IPS DF 4.7 (cell line): ENCODE data around the gene NUDT14.

Experiments
- DNase-seq: peaks from one replicate; pipeline ENCODE4 v3.0.0-alpha.2; 2013; ENCODE audit warnings: low spot score; ENCODE audit errors: extremely low read depth

The NUDT14 gene

DNA sequence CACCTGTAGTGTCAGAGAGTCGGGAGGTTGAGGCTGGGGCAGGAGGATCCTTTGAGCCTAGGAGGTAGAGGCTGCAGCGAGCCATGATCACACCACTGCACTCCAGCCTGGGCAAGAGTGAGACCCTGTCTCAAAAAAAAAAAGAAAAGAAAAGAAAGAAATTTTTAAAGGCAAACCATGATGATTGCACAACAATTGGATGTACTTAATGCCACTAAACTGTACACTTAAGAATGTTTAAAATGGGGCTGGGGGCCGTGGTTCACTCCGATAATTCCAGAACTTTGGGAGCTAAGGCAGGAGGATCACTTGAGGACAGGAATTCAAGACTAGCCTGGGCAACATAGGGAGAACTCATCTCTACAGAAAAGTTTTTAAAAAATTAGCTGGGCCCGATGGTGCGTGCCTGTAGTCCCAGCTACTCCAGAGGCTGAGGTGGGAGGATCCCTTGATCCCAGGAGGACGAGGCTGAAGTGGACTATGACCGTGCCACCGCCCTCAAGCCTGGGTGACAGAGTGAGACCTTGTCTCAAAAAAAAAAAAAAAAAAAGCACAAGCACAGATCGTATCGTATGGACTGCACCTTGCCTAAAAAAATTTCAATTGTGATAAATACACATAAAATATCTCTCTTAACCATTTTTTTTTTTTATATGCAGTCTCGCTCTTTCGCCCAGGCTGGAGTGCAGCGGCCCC lies 45.3 kb downstream of the NUDT14 start:
- no peak for DNase-seq

DNA sequence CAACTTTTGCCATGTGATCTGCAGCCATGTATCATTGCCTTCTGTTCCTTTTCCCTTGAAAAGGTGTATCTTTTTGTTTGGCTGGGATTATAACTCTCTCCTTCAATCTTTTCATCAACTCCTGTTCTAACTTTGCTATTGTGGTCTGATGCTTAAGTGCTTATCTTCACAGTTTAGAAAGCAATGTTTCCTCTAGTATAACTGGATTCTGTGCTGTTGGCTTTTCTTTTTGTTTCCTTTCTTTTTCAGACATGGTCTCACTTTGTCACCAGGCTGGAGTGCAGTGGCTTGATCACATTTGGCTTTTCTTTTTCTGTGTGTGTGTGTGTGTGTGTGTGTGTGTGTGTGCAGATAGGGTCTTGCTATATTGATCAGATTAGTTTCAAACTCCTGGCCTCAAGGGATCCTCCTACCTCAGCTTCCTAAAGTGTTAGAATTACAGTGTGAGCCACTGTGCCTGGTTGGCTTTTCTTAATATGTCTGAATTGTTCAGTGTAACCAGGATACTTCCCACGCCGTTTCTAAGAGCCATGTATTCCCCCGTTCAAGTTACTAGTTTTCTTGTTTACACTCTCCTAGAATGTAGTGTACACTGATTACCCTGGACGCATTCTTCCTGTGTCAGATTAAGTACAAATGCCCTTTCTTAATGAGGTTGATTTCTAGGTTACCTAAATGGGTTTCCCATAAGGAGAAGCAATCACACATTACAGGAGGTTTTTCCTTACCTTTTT lies 48.0 kb downstream of the NUDT14 start:
- DNase-seq, result no peak

DNA sequence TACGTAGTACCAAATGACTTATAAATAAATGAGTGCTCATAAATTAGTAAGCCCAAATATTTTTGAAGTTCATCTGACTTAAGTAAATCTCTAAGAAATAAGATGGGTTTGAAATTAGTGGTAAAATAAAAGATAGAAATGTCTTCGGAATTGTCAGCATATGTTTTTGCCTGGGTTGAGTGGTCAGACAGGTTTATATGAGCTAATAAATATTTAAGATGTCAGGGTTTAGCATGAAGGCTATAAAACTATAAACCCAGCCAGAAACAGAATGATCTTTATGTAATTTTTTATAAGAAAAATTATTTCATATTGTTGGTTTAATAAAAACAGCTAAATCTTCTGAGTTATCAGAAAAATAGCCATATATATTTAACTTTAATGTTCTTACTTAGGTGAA lies 49.9 kb downstream of the NUDT14 start:
- DNase-seq, result no peak

DNA sequence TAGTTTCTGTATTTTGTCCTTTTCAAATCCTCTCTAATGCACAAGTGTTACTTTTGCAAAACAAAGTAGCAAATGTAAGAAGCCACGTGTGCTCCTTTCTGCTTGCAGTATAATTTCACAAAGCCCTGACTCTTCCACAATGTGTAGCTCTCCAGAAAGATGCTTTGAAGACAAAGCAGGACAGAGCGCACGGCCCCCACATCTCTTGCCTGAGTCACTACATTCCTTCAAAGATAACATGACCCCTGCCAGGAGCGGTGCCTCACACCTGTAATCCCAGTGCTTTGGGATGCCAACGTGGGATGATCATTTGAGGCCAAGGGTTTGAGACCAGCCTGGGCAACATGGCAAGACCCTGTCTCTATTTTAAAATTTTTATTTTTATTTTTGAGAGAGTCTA lies 53.1 kb downstream of the NUDT14 start:
- DNase-seq, result no peak

DNA sequence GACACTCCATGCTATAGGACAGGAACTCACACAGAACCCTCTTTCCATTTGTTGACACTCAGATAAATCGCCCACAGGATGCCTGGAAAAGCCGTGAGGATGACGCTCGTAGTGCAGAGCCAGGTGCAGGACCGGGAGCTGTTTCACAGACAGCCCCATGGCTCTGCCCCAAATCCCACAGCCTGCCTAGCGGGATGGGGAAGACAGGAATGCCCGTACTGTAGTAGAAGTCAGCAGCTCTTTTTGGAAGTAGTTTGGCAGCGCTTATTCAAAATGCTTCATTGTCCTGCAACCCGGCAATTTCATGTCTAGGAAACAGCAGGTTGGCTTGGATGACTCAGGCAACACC lies 54.2 kb downstream of the NUDT14 start:
- no peak for DNase-seq

DNA sequence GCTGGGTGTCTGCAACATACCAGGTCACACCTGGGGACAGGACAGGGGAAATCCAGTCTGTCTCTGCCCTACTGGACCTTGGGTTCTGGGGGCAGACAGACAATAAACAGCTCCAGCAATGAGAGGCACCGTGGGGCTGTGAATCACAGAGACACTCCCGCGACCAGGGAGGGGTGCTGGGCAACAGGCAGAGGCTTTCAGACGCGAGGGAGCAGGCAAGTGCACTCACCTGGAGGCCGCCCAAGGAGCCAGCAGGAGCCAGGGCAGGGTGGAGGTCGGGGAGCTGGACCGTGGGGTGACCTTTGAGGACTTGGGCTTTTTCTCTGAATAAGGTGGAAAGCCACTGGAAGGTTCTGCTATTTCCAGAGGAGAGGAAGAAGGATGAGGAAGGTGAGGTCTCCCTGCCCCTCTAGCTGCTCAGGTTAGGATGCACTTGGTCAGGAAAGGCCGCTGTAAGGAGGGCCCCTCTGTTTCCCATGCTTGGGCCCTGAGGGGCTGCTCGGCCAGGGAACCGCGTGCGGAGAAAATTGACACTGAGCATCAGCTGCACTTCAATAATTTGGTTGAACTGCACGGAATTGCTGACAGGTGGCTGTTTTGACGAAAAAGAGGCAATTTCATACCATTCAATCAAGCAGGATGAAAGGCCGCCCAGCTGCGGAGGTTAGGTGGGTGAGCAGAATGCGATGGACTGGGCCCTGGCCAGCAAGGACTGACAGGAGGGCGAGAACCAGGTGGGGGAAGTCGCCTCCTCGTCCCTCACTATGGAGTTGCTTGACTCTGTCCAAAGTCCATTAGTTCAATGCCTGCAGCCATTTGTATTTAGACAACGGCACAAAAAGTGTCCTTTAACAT lies 54.8 kb downstream of the NUDT14 start:
- DNase-seq, result no peak

DNA sequence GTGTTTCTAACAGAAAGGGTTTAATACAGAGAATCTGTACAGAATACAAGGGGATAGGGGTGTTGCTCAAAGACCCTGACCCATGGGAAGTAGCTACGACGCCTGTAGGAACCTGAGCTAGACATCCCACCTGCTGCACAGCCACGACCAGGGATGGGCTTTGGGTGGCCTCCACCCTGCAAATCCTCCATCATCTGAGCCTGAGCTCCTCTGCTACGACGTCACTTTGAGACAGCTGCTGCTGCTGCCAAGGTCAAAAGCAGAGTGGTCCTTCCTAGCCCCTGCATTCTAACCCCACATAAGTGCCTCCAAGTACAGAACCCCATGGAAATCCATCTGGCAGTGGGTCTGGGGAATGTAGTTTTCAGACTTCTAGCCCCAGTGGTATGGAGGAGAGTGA lies 56.3 kb downstream of the NUDT14 start:
- DNase-seq, result no peak

DNA sequence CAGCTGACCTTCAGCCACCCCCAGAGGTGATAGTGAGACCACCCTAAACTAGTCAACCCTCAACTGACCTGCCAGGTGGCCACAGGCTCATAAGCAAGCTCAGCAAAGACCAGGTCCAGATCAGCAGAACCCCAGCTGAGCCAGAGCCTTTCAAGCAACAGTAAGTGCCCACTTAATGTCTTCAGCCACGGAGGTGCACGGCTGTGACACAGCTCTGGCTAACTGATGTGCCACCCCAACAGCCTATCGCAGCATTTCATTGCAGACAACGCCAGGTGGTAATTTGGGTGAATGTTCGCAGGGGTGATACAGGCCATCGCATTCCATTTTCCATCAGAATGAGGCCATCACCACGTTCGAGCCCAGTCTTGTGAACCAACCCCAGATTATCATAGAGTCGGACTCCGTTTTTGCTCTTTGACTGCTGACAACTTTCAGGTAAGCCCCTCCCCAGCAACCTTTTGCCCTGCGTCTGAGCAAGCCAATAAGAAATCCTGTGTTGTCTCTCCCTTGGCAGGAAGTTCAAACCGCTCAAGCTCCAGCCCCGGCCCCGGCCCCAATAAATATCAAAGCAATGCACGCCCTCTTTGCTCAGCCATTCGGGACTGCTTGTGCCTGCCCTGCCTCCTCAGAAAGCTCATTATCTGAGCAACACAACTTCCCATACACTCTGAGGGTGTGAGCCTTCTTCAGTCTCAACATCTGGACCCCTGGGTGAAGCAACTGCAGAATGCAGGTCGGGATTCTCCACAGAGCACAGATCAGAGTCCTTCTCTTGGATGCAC lies 56.9 kb downstream of the NUDT14 start:
- DNase-seq, result no peak

DNA sequence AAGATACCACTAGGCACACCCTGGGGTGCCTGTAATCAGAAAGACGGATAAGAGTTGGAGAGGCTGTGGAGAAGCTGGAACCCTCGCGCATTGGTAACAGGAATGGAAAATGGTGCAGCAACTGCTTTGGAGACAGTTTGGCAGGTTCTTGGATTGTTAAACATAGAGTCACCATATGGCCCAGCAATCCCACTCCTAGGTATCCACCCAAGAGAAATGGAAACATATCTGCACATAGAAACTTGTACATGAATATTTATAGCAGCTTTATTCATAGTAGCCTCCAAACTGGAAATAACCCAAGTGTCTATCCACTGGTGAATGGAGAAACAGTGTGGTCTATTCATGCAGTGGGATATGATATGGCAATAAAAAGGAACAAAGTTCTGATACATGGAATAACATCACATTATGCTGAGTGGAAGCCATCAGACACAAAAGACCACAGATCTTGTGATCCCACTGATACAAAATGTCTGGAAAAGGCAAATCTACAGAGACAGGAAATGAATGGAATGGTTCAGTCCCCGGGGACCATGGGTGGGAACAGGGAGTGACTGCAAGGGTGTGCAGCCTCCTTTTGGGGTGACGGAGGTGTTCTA lies 57.9 kb downstream of the NUDT14 start:
- DNase-seq, result no peak
